SU-DHL-6 (cell line): ENCODE data around the gene PDE9A.

ENCODE experiments used
- H2AFZ ChIP-seq: fragments of 200-600 bp; sonication (generic); 2 replicates; pipeline ENCODE4 v1.6.1; 2014; ENCODE audit warnings: low read depth, mild to moderate bottlenecking, moderate library complexity, mixed read lengths, antibody characterized with exemption, low read length; ENCODE audit not compliant: severe bottlenecking
- H3F3A ChIP-seq: fragments of 200-600 bp; shearing (Covaris generic); 2 replicates; pipeline ENCODE4 v1.6.0; 2016; ENCODE audit warnings: antibody characterized with exemption, mild to moderate bottlenecking; ENCODE audit not compliant: insufficient read depth
- H3K27ac ChIP-seq: fragments of 200-600 bp; sonication (generic); 2 replicates; pipeline ENCODE4 v1.5.1; 2016; ENCODE audit warnings: low read depth, mild to moderate bottlenecking, low read length, moderate library complexity, mixed read lengths
- H3K27me3 ChIP-seq: fragments of 200-600 bp; sonication (generic), shearing (Covaris generic); 2 replicates; pipeline ENCODE4 v1.6.0; 2014; ENCODE audit warnings: mild to moderate bottlenecking, low read length
- H3K36me3 ChIP-seq: fragments of 200-600 bp; sonication (generic); 2 replicates; pipeline ENCODE4 v1.6.1; 2014; ENCODE audit warnings: mild to moderate bottlenecking, low read length, mixed read lengths
- H3K4me2 ChIP-seq: fragments of 300-600, 200-600 bp; shearing (Covaris generic), sonication (generic); 2 replicates; pipeline ENCODE4 v1.6.0; 2014; ENCODE audit warnings: low read length, low read depth, mild to moderate bottlenecking; ENCODE audit not compliant: poor library complexity, severe bottlenecking
- H3K4me3 ChIP-seq: fragments of 200-600 bp; sonication (generic); 2 replicates; pipeline ENCODE4 v1.5.1; 2014; ENCODE audit warnings: antibody characterized with exemption, low read length, mild to moderate bottlenecking, mixed read lengths; ENCODE audit not compliant: insufficient read depth, poor library complexity, severe bottlenecking
- H3K79me2 ChIP-seq: fragments of 200-600 bp; sonication (generic); 2 replicates; pipeline ENCODE4 v1.6.1; 2014; ENCODE audit warnings: mild to moderate bottlenecking, low read length, moderate library complexity; ENCODE audit not compliant: insufficient read depth
- H3K9ac ChIP-seq: fragments of 200-600 bp; sonication (generic); 2 replicates; pipeline ENCODE4 v1.7.0; 2014; ENCODE audit warnings: mild to moderate bottlenecking, low read length
- H3K9me2 ChIP-seq: fragments of 200-600 bp; sonication (generic); replicated peaks from 2 replicates; pipeline ENCODE4 v1.6.1; 2014; ENCODE audit warnings: low read length; ENCODE audit not compliant: insufficient read depth
- H3K9me3 ChIP-seq: fragments of 200-600 bp; sonication (generic); 2 replicates; pipeline ENCODE4 v1.6.1; 2014; ENCODE audit warnings: low read length, mixed read lengths; ENCODE audit not compliant: insufficient read depth
- H4K20me1 ChIP-seq: fragments of 200-600 bp; sonication (generic); 2 replicates; pipeline ENCODE4 v1.6.1; 2014; ENCODE audit warnings: low read depth, mild to moderate bottlenecking, antibody characterized with exemption, low read length, moderate library complexity, mixed read lengths
- EZH2phosphoT487 ChIP-seq: fragments of 200-600 bp; sonication (generic), shearing (Covaris generic); conservative IDR thresholded peaks from 2 replicates; pipeline ENCODE4 v1.6.1; 2018; ENCODE audit warnings: mild to moderate bottlenecking, antibody characterized with exemption, low read length, moderate library complexity, mixed read lengths
- TF ChIP-seq, protein P1 (sequence below): fragments of 200-600 bp; sonication (generic); IDR thresholded peaks from one replicate; pipeline ENCODE4 v1.5.1; 2017; ENCODE audit warnings: antibody characterized with exemption, mild to moderate bottlenecking, low read length, moderate library complexity; ENCODE audit not compliant: insufficient read depth, poor library complexity, severe bottlenecking

The PDE9A gene

DNA sequence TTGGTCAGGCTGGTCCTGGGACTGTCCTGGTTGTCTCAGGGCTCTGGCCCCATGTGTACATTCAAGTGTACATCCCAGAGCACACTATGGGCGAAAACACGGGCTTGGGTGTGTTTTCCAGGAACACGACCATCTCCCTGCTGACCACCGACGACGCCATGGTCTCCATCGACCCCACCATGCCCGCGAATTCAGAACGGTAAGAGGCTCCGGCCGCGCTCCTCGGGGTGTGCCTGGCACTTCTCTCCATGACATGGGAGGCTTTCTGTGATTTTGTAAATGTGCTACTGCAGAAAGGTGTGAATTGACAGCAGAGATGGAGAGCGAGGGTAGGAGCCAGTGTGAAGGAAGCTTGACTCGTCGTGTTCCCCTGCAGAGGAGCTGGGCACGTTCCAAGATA, 34.4 kb downstream of the PDE9A start:
- Histone ChIP-seq H2AFZ (no peak overlapping the region), H3K27me3 (no peaks in the 10 kb centered on the region), H3K9me2 (no peaks in the 10 kb centered on the region), H3K79me2 (no peaks in the 10 kb centered on the region), H3K27ac (no peak overlapping the region), H3K36me3 (no peaks in the 10 kb centered on the region), H3K9me3 (no peaks in the 10 kb centered on the region), H3K9ac (no peak overlapping the region), H3K4me3 (no peak overlapping the region), H4K20me1 (no peaks in the 10 kb centered on the region; the same call in 1 of the 2 replicates), H3F3A (no peaks in the 10 kb centered on the region), H3K4me2 (no peak overlapping the region)
- TF ChIP-seq, protein P1, sequence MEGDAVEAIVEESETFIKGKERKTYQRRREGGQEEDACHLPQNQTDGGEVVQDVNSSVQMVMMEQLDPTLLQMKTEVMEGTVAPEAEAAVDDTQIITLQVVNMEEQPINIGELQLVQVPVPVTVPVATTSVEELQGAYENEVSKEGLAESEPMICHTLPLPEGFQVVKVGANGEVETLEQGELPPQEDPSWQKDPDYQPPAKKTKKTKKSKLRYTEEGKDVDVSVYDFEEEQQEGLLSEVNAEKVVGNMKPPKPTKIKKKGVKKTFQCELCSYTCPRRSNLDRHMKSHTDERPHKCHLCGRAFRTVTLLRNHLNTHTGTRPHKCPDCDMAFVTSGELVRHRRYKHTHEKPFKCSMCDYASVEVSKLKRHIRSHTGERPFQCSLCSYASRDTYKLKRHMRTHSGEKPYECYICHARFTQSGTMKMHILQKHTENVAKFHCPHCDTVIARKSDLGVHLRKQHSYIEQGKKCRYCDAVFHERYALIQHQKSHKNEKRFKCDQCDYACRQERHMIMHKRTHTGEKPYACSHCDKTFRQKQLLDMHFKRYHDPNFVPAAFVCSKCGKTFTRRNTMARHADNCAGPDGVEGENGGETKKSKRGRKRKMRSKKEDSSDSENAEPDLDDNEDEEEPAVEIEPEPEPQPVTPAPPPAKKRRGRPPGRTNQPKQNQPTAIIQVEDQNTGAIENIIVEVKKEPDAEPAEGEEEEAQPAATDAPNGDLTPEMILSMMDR: no peak
- no peak for TF ChIP-seq EZH2phosphoT487

DNA sequence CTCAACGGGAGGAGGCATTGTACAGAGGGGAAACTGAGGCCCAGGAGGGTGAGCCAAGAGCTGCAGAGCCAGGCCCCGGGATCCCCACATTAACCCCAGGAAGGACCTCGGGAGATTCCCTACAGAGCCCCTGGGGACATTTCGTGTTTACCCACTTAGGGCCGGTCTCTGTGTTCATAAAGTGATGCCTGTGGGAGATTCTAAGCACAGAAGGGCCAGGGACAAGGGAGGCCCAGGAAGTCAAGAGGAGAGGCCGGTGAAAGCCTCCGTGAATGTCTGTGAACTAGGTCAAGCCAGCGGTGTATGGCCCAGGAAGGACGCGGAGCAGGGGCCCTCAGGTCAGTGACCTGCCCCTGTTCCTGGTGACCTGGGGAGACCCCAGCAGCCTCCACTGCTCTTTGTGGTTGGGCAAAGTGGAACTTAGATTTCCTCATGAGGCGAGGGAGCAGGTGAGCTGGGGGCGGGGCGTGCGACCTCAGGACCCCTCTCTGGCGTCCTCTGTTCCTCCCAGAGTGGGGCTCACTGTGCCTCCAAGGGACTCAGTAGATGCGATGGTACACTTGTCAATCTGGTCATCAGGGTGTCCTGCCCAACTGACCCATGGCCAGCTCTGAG, 34.9 kb downstream of the PDE9A start:
- H3K27ac ChIP-seq: no peak overlapping the region
- no peak for TF ChIP-seq EZH2phosphoT487
- TF ChIP-seq, protein P1: no peak
- H3K27me3 ChIP-seq: no peaks in the 10 kb centered on the region
- H3K9me3 ChIP-seq: no peaks in the 10 kb centered on the region
- no peaks in the 10 kb centered on the region for H3K79me2 ChIP-seq
- no peaks in the 10 kb centered on the region for H3K36me3 ChIP-seq
- no peak overlapping the region for H2AFZ ChIP-seq
- H4K20me1 ChIP-seq: no peaks in the 10 kb centered on the region; the same call in 1 of the 2 replicates
- H3F3A ChIP-seq: no peaks in the 10 kb centered on the region
- H3K4me2 ChIP-seq: no peak overlapping the region
- no peak overlapping the region for H3K4me3 ChIP-seq
- H3K9me2 ChIP-seq: no peaks in the 10 kb centered on the region
- no peak overlapping the region for H3K9ac ChIP-seq

DNA sequence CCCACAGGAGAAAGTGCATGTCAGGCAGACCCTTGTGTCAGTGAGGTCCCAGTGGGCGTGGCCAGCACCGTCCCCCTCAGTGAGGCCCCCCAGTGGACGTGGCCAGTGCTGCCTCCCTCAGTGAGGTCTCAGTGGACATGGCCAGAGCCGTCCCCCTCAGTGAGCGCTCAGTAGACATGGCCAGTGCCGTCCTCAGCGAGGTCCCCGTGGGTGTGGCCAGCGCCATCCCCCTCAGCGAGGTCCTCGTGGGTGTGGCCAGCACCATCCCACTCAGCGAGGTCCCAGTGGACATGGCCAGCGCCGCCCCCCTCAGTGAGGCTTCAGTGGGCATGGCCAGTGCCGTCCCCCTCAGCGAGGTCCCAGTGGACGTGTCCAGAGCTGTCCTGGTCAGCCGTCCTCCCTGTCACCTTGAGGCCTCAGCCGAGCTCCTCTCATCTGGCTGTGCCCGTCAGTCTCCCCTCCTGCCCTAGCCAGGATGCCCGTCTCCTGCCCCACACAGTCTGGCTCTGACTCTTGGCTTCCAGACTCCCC, 35.5 kb downstream of the PDE9A start:
- no peak overlapping the region for H3K4me2 ChIP-seq
- TF ChIP-seq, protein P1: no peak
- no peak for TF ChIP-seq EZH2phosphoT487
- no peaks in the 10 kb centered on the region for H3K36me3 ChIP-seq

More for the DNA sequence above, 35.5 kb downstream of the PDE9A start:
- Histone ChIP-seq H3K27me3 (no peaks in the 10 kb centered on the region), H3K9me2 (no peaks in the 10 kb centered on the region), H3K27ac (no peak overlapping the region), H3K79me2 (no peaks in the 10 kb centered on the region), H4K20me1 (no peaks in the 10 kb centered on the region; the same call in 1 of the 2 replicates), H2AFZ (no peak overlapping the region), H3F3A (no peaks in the 10 kb centered on the region), H3K9ac (no peak overlapping the region), H3K4me3 (no peak overlapping the region), H3K9me3 (no peaks in the 10 kb centered on the region)
